ENCODE data around the gene PAPPA2. TPM values are rescaled to one million over a fixed set of nuclear protein-coding genes. Genes with fewer than 3 reads are reported as not detected.
A peak's percentile ranks its signal among the peaks of the same experiment; 100 is the strongest.

The PAPPA2 gene
- total and polyA plus RNA-seq, 9 donors = 0.45 to 5.1 (median 0.56) TPM

GRCh38 chr1:176880955-176881595 is 418.1 kb downstream of the PAPPA2 start:
- Histone ChIP-seq H3K27me3 (ENCODE audit: control insufficient read depth, insufficient read depth, low read length) (no peaks in the 10 kb centered on the region), H3K36me3 (ENCODE audit: control insufficient read depth, insufficient read depth, low read length) (no peaks in the 10 kb centered on the region), H3K9me3 (replicated peaks; ENCODE audit: control insufficient read depth, low read depth, low read length) (no peaks in the 10 kb centered on the region), H3K4me3 (ENCODE audit: low read length) (no peak overlapping the region), H3K27ac (ENCODE audit: low read length) (no peak overlapping the region), H3K4me1 (ENCODE audit: control insufficient read depth, insufficient read depth, low read length) (no peaks in the 10 kb centered on the region)
- WGBS (ENCODE audit: insufficient coverage) = 3% methylated on average over 3 of the region's 9 CpGs
- peak; percentile 69 for DNase-seq

- 75% methylated on average over 4 of the region's 4 CpGs for WGBS (ENCODE audit: insufficient coverage)
- H3K27ac ChIP-seq (ENCODE audit: low read length) = no peak overlapping the region
- no peaks in the 10 kb centered on the region for H3K4me1 ChIP-seq (ENCODE audit: control insufficient read depth, insufficient read depth, low read length)
- no peak for DNase-seq
- no peaks in the 10 kb centered on the region for H3K27me3 ChIP-seq (ENCODE audit: control insufficient read depth, insufficient read depth, low read length)
- H3K4me3 ChIP-seq (ENCODE audit: low read length) = no peak overlapping the region
- no peaks in the 10 kb centered on the region for H3K9me3 ChIP-seq (replicated peaks; ENCODE audit: control insufficient read depth, low read depth, low read length)
- no peaks in the 10 kb centered on the region for H3K36me3 ChIP-seq (ENCODE audit: control insufficient read depth, insufficient read depth, low read length)
Measured at GRCh38 chr1:176884286-176884685, 421.3 kb downstream of the PAPPA2 start.

- H3K36me3 ChIP-seq (ENCODE audit: control insufficient read depth, insufficient read depth, low read length) = no peaks in the 10 kb centered on the region
- H3K4me3 ChIP-seq (ENCODE audit: low read length) = no peak overlapping the region
- H3K27ac ChIP-seq (ENCODE audit: low read length) = peak overlapping the region; percentile 33
- H3K9me3 ChIP-seq (replicated peaks; ENCODE audit: control insufficient read depth, low read depth, low read length) = no peaks in the 10 kb centered on the region
- no peaks in the 10 kb centered on the region for H3K27me3 ChIP-seq (ENCODE audit: control insufficient read depth, insufficient read depth, low read length)
- peak; percentile 89 for DNase-seq
- no CpG with 5 or more reads among the region's 1 CpG for WGBS (ENCODE audit: insufficient coverage)
- H3K4me1 ChIP-seq (ENCODE audit: control insufficient read depth, insufficient read depth, low read length) = no peaks in the 10 kb centered on the region
Measured at GRCh38 chr1:176884911-176885310, 421.9 kb downstream of the PAPPA2 start.

GRCh38 chr1:176885341-176885740 is 422.4 kb downstream of the PAPPA2 start:
- H3K36me3 ChIP-seq (ENCODE audit: control insufficient read depth, insufficient read depth, low read length) = no peaks in the 10 kb centered on the region
- H3K27me3 ChIP-seq (ENCODE audit: control insufficient read depth, insufficient read depth, low read length) = no peaks in the 10 kb centered on the region
- DNase-seq = peak; percentile 39
- 46% methylated on average over 3 of the region's 3 CpGs for WGBS (ENCODE audit: insufficient coverage)
- H3K4me1 ChIP-seq (ENCODE audit: control insufficient read depth, insufficient read depth, low read length) = no peaks in the 10 kb centered on the region
- no peaks in the 10 kb centered on the region for H3K9me3 ChIP-seq (replicated peaks; ENCODE audit: control insufficient read depth, low read depth, low read length)
- H3K4me3 ChIP-seq (ENCODE audit: low read length) = no peak overlapping the region
- H3K27ac ChIP-seq (ENCODE audit: low read length) = peak overlapping the region; percentile 33

- H3K27ac ChIP-seq (ENCODE audit: low read length) = peak overlapping the region; percentile 33
- no CpG with 5 or more reads among the region's 2 CpGs for WGBS (ENCODE audit: insufficient coverage)
- H3K9me3 ChIP-seq (replicated peaks; ENCODE audit: control insufficient read depth, low read depth, low read length) = no peaks in the 10 kb centered on the region
- H3K4me3 ChIP-seq (ENCODE audit: low read length) = no peak overlapping the region
- H3K4me1 ChIP-seq (ENCODE audit: control insufficient read depth, insufficient read depth, low read length) = no peaks in the 10 kb centered on the region
- H3K36me3 ChIP-seq (ENCODE audit: control insufficient read depth, insufficient read depth, low read length) = no peaks in the 10 kb centered on the region
- H3K27me3 ChIP-seq (ENCODE audit: control insufficient read depth, insufficient read depth, low read length) = no peaks in the 10 kb centered on the region
- DNase-seq = peak; percentile 80
Measured at GRCh38 chr1:176885751-176886150, 422.8 kb downstream of the PAPPA2 start.

- H3K4me3 ChIP-seq (ENCODE audit: low read length) = no peak overlapping the region
- H3K36me3 ChIP-seq (ENCODE audit: control insufficient read depth, insufficient read depth, low read length) = no peaks in the 10 kb centered on the region
- H3K4me1 ChIP-seq (ENCODE audit: control insufficient read depth, insufficient read depth, low read length) = no peaks in the 10 kb centered on the region
- no peaks in the 10 kb centered on the region for H3K9me3 ChIP-seq (replicated peaks; ENCODE audit: control insufficient read depth, low read depth, low read length)
- no peak overlapping the region for H3K27ac ChIP-seq (ENCODE audit: low read length)
- H3K27me3 ChIP-seq (ENCODE audit: control insufficient read depth, insufficient read depth, low read length) = no peaks in the 10 kb centered on the region
- no peak for DNase-seq
- 90% methylated on average over 2 of the region's 3 CpGs for WGBS (ENCODE audit: insufficient coverage)
Measured at GRCh38 chr1:176888471-176889032, 425.6 kb downstream of the PAPPA2 start.

- Histone ChIP-seq H3K4me1 (ENCODE audit: control insufficient read depth, insufficient read depth, low read length) (peaks cover 4% of the 10 kb centered on the region), H3K36me3 (ENCODE audit: control insufficient read depth, insufficient read depth, low read length) (no peaks in the 10 kb centered on the region), H3K27me3 (ENCODE audit: control insufficient read depth, insufficient read depth, low read length) (peaks cover 2% of the 10 kb centered on the region), H3K4me3 (ENCODE audit: low read length) (no peak overlapping the region), H3K27ac (ENCODE audit: low read length) (no peak overlapping the region), H3K9me3 (replicated peaks; ENCODE audit: control insufficient read depth, low read depth, low read length) (no peaks in the 10 kb centered on the region)
- no peak for DNase-seq
- WGBS (ENCODE audit: insufficient coverage) = 71% methylated on average over 4 of the region's 7 CpGs
Measured at GRCh38 chr1:176893625-176894352, 430.8 kb downstream of the PAPPA2 start.

GRCh38 chr1:176894450-176894849 is 431.5 kb downstream of the PAPPA2 start:
- H3K27ac ChIP-seq (ENCODE audit: low read length) = no peak overlapping the region
- H3K4me3 ChIP-seq (ENCODE audit: low read length) = no peak overlapping the region
- peaks cover 4% of the 10 kb centered on the region for H3K4me1 ChIP-seq (ENCODE audit: control insufficient read depth, insufficient read depth, low read length)
- peaks cover 2% of the 10 kb centered on the region for H3K27me3 ChIP-seq (ENCODE audit: control insufficient read depth, insufficient read depth, low read length)
- H3K9me3 ChIP-seq (replicated peaks; ENCODE audit: control insufficient read depth, low read depth, low read length) = no peaks in the 10 kb centered on the region
- WGBS (ENCODE audit: insufficient coverage) = 81% methylated on average over 7 of the region's 8 CpGs
- DNase-seq = no peak
- no peaks in the 10 kb centered on the region for H3K36me3 ChIP-seq (ENCODE audit: control insufficient read depth, insufficient read depth, low read length)
